Trophoblast cell (in vitro differentiated cells and primary cell): ENCODE measurements around the gene NAGPA.

Source experiments
- DNase-seq, 2 donors: peaks; one replicate each; pipeline ENCODE4 v3.0.0-alpha.2; 2016
- H2AFZ ChIP-seq: 2 replicates; pipeline ENCODE4 v1.6.1; 2013; ENCODE audit warnings: low read length, moderate library complexity, mild to moderate bottlenecking; ENCODE audit not compliant: insufficient read depth, poor library complexity
- H2AK5ac ChIP-seq: 2 replicates; pipeline ENCODE4 v1.6.1; 2013; ENCODE audit warnings: mild to moderate bottlenecking, low read length
- H2BK120ac ChIP-seq: 2 replicates; pipeline ENCODE4 v1.6.1; 2013; ENCODE audit warnings: low read length, mild to moderate bottlenecking, moderate library complexity; ENCODE audit not compliant: insufficient read depth, poor library complexity
- H2BK12ac ChIP-seq: 2 replicates; pipeline ENCODE4 v1.6.1; 2013; ENCODE audit warnings: mild to moderate bottlenecking, low read length, moderate library complexity
- H2BK5ac ChIP-seq: 2 replicates; pipeline ENCODE4 v1.6.1; 2013; ENCODE audit warnings: low read length, low read depth, moderate library complexity, mild to moderate bottlenecking; ENCODE audit not compliant: poor library complexity
- H3K14ac ChIP-seq: 2 replicates; pipeline ENCODE4 v1.6.1; 2013; ENCODE audit warnings: mild to moderate bottlenecking, low read length
- H3K18ac ChIP-seq: 2 replicates; pipeline ENCODE4 v1.6.1; 2013; ENCODE audit warnings: mild to moderate bottlenecking, low read length
- H3K23ac ChIP-seq: 2 replicates; pipeline ENCODE4 v1.6.1; 2013; ENCODE audit warnings: low read length
- H3K27ac ChIP-seq: 2 replicates; pipeline ENCODE4 v1.5.1; 2013; ENCODE audit warnings: low read depth, mild to moderate bottlenecking, inconsistent platforms, low read length, moderate library complexity
- H3K27me3 ChIP-seq: 2 replicates; pipeline ENCODE4 v1.6.1; 2013; ENCODE audit warnings: inconsistent platforms, mild to moderate bottlenecking, low read length, moderate library complexity; ENCODE audit not compliant: insufficient read depth
- H3K36me3 ChIP-seq, 2 experiments: 1 replicate in 1 of 2; 2 replicates in 1 of 2; pipeline ENCODE4 v1.6.1; 2013; ENCODE audit warnings: low read length in 2 of 2, mild to moderate bottlenecking in 2 of 2, moderate library complexity in 1 of 2; ENCODE audit not compliant: insufficient read depth in 2 of 2, control insufficient read depth in 1 of 2
- H3K4ac ChIP-seq: 2 replicates; pipeline ENCODE4 v1.6.1; 2013; ENCODE audit warnings: low read depth, mild to moderate bottlenecking, low read length, moderate library complexity
- H3K4me1 ChIP-seq, 2 experiments: 1 replicate in 1 of 2; 2 replicates in 1 of 2; pipeline ENCODE4 v1.6.1; 2013; ENCODE audit warnings: low read length in 2 of 2, mild to moderate bottlenecking in 2 of 2, moderate library complexity in 1 of 2; ENCODE audit not compliant: insufficient read depth in 2 of 2, control insufficient read depth in 1 of 2
- H3K4me2 ChIP-seq: 2 replicates; pipeline ENCODE4 v1.6.1; 2013; ENCODE audit warnings: inconsistent platforms, mild to moderate bottlenecking, low read length, moderate library complexity
- H3K4me3 ChIP-seq: 2 replicates; pipeline ENCODE4 v1.5.1; 2013; ENCODE audit warnings: mild to moderate bottlenecking, low read depth, low read length, inconsistent platforms
- H3K79me1 ChIP-seq: one replicate; pipeline ENCODE4 v1.6.1; 2013; ENCODE audit warnings: low read length
- H3K79me2 ChIP-seq: 2 replicates; pipeline ENCODE4 v1.6.1; 2013; ENCODE audit warnings: low read length, mild to moderate bottlenecking; ENCODE audit not compliant: control insufficient read depth, insufficient read depth, poor library complexity
- H3K9ac ChIP-seq: 2 replicates; pipeline ENCODE4 v1.6.1; 2013; ENCODE audit warnings: mild to moderate bottlenecking, low read length
- H3K9me3 ChIP-seq: 2 replicates; pipeline ENCODE4 v1.6.1; 2013; ENCODE audit warnings: low read depth, mild to moderate bottlenecking, control low read depth, inconsistent platforms, low read length; ENCODE audit not compliant: insufficient read depth
- H4K12ac ChIP-seq: 2 replicates; pipeline ENCODE4 v1.6.1; 2013; ENCODE audit warnings: low read depth, mild to moderate bottlenecking, low read length, moderate library complexity
- H4K8ac ChIP-seq: 2 replicates; pipeline ENCODE4 v1.6.1; 2013; ENCODE audit warnings: low read depth, mild to moderate bottlenecking, low read length, moderate library complexity
- H4K91ac ChIP-seq: one replicate; pipeline ENCODE4 v1.6.1; 2013; ENCODE audit warnings: low read depth, mild to moderate bottlenecking, low read length, moderate library complexity
- WGBS: extraction: QIAGEN DNeasy Blood & Tissue Kit; methylation state at CpG from one replicate; pipeline ENCODE4 v1.1.7; 2013; ENCODE audit warnings: missing lambda C conversion rate; ENCODE audit not compliant: insufficient read length, insufficient coverage; ENCODE audit errors: extremely low coverage; 5-methylcytosine and 5-hydroxymethylcytosine counted together

The NAGPA gene

DNA sequence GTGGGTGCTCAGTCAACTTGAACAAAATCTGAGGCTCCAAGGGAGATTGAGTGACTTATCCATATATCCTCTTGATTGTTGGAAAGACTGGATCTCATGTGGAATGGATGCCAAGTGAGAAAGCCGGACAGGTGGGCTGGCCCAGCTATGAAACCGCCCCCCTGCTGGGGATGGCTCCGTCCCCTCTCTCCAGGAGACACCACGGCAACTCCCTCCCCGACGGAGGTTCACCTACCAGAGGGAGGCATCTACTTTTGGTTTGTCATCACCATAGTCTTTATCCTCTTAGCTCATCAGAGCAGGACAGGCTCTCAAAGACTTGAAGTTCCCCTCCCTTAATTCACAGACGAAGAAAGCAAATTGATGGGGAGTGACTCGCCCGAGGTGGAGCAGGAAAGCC lies 36.1 kb upstream of the NAGPA start:
- no CpG with 5 or more reads among the region's 9 CpGs for whole genome bisulfite sequencing

DNA sequence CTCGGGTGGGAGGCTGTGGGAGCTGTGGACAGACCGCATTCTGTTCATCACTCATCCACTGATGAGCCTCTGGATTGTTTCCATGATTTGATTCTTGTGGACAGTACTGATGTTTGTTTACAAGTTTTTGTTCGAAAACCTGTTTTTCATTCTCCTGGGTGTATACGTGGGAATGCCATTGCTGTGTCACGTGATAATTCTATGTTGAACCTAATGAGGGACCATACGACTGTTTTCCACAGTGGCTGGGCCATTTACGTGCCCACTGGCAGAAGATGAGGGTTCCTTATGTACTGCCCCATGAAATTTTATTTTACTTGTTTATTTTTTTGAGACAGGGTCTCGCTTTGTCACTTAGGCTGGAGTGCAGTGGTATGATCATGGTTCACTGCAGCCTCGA lies 35.3 kb upstream of the NAGPA start:
- Histone ChIP-seq H3K18ac (no peak overlapping the region), H2AFZ (no peak overlapping the region), H3K36me3 (no peaks in the 10 kb centered on the region), H2BK12ac (no peak overlapping the region), H3K79me2 (peaks cover 2% of the 10 kb centered on the region), H4K91ac (no peak overlapping the region), H2BK5ac (no peak overlapping the region), H3K4me1 (peaks cover 4 to 6% of the 10 kb centered on the region in 2 experiments), H2BK120ac (no peak overlapping the region), H3K9ac (no peak overlapping the region), H3K4ac (no peak overlapping the region), H3K4me3 (no peak overlapping the region), H4K12ac (no peak overlapping the region), H4K8ac (no peak overlapping the region), H3K14ac (no peak overlapping the region), H3K4me2 (no peak overlapping the region), H3K23ac (no peak overlapping the region), H3K27ac (no peak overlapping the region), H3K79me1 (peaks cover 2% of the 10 kb centered on the region), H3K9me3 (no peaks in the 10 kb centered on the region), H3K27me3 (no peaks in the 10 kb centered on the region), H2AK5ac (no peak overlapping the region)
- WGBS, result no CpG with 5 or more reads among the region's 9 CpGs
- DNase-seq, result no peak

More for the DNA sequence above, 36.1 kb upstream of the NAGPA start:
- Histone ChIP-seq H3K23ac (no peak overlapping the region), H3K27me3 (no peaks in the 10 kb centered on the region), H2BK12ac (no peak overlapping the region), H2BK5ac (no peak overlapping the region), H3K9me3 (no peaks in the 10 kb centered on the region), H3K9ac (no peak overlapping the region), H2AK5ac (no peak overlapping the region), H3K4me2 (no peak overlapping the region), H3K14ac (no peak overlapping the region), H4K8ac (no peak overlapping the region), H4K91ac (no peak overlapping the region), H3K79me1 (peaks cover 2% of the 10 kb centered on the region), H3K18ac (no peak overlapping the region), H3K4ac (no peak overlapping the region), H2BK120ac (no peak overlapping the region), H3K27ac (no peak overlapping the region), H3K79me2 (peaks cover 2% of the 10 kb centered on the region), H3K36me3 (no peaks in the 10 kb centered on the region), H3K4me1 (peaks cover 4 to 6% of the 10 kb centered on the region in 2 experiments), H2AFZ (no peak overlapping the region), H3K4me3 (peak overlapping the region; percentile 3), H4K12ac (no peak overlapping the region)
- no peak for DNase-seq

DNA sequence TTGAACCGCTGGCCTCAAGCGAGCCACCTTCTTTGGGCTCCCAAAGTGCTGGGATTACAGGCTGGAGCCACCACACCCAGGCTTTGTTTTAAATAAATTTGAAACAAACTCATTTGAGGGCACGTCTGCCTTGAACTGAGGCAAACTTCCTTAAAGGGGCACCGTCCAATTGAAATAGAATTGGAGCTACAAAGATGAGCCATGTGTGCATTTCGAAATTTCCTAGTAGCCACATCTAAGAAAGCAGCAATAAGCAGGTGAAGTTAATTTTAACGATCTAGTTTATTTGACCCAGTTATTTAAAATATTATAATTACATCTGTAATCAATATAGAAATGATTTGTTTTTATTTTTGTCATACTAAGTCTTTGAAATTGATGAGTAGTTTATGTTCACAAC lies 32.8 kb upstream of the NAGPA start:
- H2BK120ac ChIP-seq, result no peak overlapping the region
- no peak overlapping the region for H3K18ac ChIP-seq
- no peak overlapping the region for H2AFZ ChIP-seq
- H3K36me3 ChIP-seq, result no peaks in the 10 kb centered on the region
- no peak overlapping the region for H3K14ac ChIP-seq
- no peaks in the 10 kb centered on the region for H3K79me2 ChIP-seq
- no peak for DNase-seq
- H4K91ac ChIP-seq, result no peak overlapping the region
- no peak overlapping the region for H4K8ac ChIP-seq
- no peak overlapping the region for H3K4me2 ChIP-seq
- H2BK12ac ChIP-seq, result no peak overlapping the region
- no peak overlapping the region for H3K9ac ChIP-seq
- H2BK5ac ChIP-seq, result no peak overlapping the region
- H3K9me3 ChIP-seq, result no peaks in the 10 kb centered on the region
- H3K23ac ChIP-seq, result no peak overlapping the region
- WGBS, result no CpG with 5 or more reads among the region's 6 CpGs
- no peaks in the 10 kb centered on the region for H3K27me3 ChIP-seq
- no peaks in the 10 kb centered on the region for H3K4me1 ChIP-seq
- no peak overlapping the region for H3K4ac ChIP-seq
- H3K79me1 ChIP-seq, result no peaks in the 10 kb centered on the region
- no peak overlapping the region for H3K27ac ChIP-seq
- H4K12ac ChIP-seq, result no peak overlapping the region
- H3K4me3 ChIP-seq, result no peak overlapping the region
- no peak overlapping the region for H2AK5ac ChIP-seq

DNA sequence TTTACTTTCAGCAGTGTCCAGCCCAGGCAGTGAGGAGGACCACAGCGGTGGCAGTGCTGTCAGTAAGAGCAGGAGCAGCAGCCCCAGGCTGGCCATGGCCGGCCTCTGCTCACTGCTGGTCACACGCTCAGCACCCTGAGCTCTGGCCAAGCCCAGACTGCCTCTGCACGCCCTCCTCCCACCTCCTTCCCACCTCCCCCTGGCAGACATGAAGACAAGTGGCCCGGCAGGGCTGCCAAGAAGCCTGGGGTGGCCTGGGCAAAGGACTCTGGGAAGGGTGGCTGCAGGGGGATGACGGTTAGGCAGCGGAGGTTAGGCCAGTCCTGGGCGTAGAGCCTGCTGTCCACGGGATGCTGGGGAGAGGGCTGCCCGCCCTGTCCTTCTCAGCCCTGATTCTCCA lies 32.1 kb upstream of the NAGPA start, which contains the start of gene C16orf89:
C16orf89 (minus strand) TSS at position 144 of the 400 bp plus-strand sequence; CDS start at position 96, 48 bp downstream.
- no peaks in the 10 kb centered on the region for H3K79me2 ChIP-seq

More for the DNA sequence above, 32.1 kb upstream of the NAGPA start, which contains the start of gene C16orf89:
- no CpG with 5 or more reads among the region's 10 CpGs for WGBS
- H2BK12ac ChIP-seq, result no peak within 1 kb of the TSS
- H2AFZ ChIP-seq, result no peak within 1 kb of the TSS
- no peaks in the 10 kb centered on the region for H3K27me3 ChIP-seq
- H3K14ac ChIP-seq, result no peak within 1 kb of the TSS
- no peak within 1 kb of the TSS for H4K91ac ChIP-seq
- no peak within 1 kb of the TSS for H3K9ac ChIP-seq
- no peaks in the 10 kb centered on the region for H3K79me1 ChIP-seq
- H3K18ac ChIP-seq, result no peak within 1 kb of the TSS
- no peak within 1 kb of the TSS for H4K12ac ChIP-seq
- no peaks in the 10 kb centered on the region for H3K4me1 ChIP-seq
- no peak within 1 kb of the TSS for H3K27ac ChIP-seq
- H3K9me3 ChIP-seq, result no peaks in the 10 kb centered on the region
- H2BK5ac ChIP-seq, result no peak within 1 kb of the TSS
- H3K4me2 ChIP-seq, result no peak within 1 kb of the TSS
- no peak within 1 kb of the TSS for H3K4ac ChIP-seq
- no peak within 1 kb of the TSS for H2BK120ac ChIP-seq
- no peak within 1 kb of the TSS for H3K23ac ChIP-seq
- no peaks in the 10 kb centered on the region for H3K36me3 ChIP-seq
- no peak within 1 kb of the TSS for H4K8ac ChIP-seq
- no peak within 1 kb of the TSS for H2AK5ac ChIP-seq
- no peak for DNase-seq
- H3K4me3 ChIP-seq, result no peak within 1 kb of the TSS
